Activated CD8-positive, alpha-beta T cell treated with anti-CD3 and anti-CD28 coated beads for 36 hours (primary cell): Measurements from ENCODE around the gene OLFML1. TPM values are rescaled to one million over a fixed set of nuclear protein-coding genes. Genes with fewer than 3 reads are reported as not detected.

Source experiments
- ATAC-seq: fragments of 200-7000 bp; cut with Tn5 transposase; one replicate; pipeline ENCODE4 v1.10.0; 2021; ENCODE audit warnings: mild to moderate bottlenecking, moderate library complexity
- CTCF ChIA-PET: fragments of 350-600 bp; sonication (Branson Sonifier 250); formaldehyde crosslinking; loops from one replicate; lab custom pipeline; 2021; ENCODE audit warnings: antibody characterized with exemption; lab: Charles Lee
- POLR2A ChIA-PET: fragments of 350-600 bp; sonication (Branson Sonifier 250); formaldehyde crosslinking; loops from one replicate; lab custom pipeline; 2021; ENCODE audit warnings: antibody characterized with exemption; lab: Charles Lee
- DNase-seq: peaks from one replicate; pipeline ENCODE4 v3.0.0-alpha.2; 2020
- H3K27ac Mint-ChIP-seq: one replicate; pipeline ENCODE4 v1.8.0; 2021; ENCODE audit warnings: mild to moderate bottlenecking, mixed read lengths
- H3K27me3 Mint-ChIP-seq: one replicate; pipeline ENCODE4 v1.8.0; 2021; ENCODE audit warnings: mixed read lengths
- H3K36me3 Mint-ChIP-seq: one replicate; pipeline ENCODE4 v1.8.0; 2021; ENCODE audit warnings: low read depth, mixed read lengths
- H3K4me1 Mint-ChIP-seq: one replicate; pipeline ENCODE4 v1.8.0; 2021; ENCODE audit warnings: low read depth, mixed read lengths
- H3K4me3 Mint-ChIP-seq: one replicate; pipeline ENCODE4 v1.8.0; 2021; ENCODE audit warnings: mild to moderate bottlenecking, moderate library complexity, mixed read lengths
- H3K9me3 Mint-ChIP-seq: one replicate; pipeline ENCODE4 v1.8.0; 2021; ENCODE audit warnings: mixed read lengths
- intact Hi-C: fragments of 100-400 bp; cut with micrococcal nuclease; formaldehyde crosslinking; loops from one replicate; pipeline ENCODE4 v1.10.0; 2022
- total RNA-seq, 2 experiments: library from RNA; stranded (reverse); gene quantifications; one replicate each; pipeline ENCODE4 v1.2.3, GENCODE V29; 2021
- TF ChIP-seq, protein P1 (sequence below): fragments of 200-600 bp; IDR thresholded peaks from one replicate; pipeline ENCODE4 v1.8.0; 2022; ENCODE audit warnings: antibody characterized with exemption, mild to moderate bottlenecking

OLFML1 gene
- total RNA-seq, 2 experiments from 2014 or later: not detected

DNA sequence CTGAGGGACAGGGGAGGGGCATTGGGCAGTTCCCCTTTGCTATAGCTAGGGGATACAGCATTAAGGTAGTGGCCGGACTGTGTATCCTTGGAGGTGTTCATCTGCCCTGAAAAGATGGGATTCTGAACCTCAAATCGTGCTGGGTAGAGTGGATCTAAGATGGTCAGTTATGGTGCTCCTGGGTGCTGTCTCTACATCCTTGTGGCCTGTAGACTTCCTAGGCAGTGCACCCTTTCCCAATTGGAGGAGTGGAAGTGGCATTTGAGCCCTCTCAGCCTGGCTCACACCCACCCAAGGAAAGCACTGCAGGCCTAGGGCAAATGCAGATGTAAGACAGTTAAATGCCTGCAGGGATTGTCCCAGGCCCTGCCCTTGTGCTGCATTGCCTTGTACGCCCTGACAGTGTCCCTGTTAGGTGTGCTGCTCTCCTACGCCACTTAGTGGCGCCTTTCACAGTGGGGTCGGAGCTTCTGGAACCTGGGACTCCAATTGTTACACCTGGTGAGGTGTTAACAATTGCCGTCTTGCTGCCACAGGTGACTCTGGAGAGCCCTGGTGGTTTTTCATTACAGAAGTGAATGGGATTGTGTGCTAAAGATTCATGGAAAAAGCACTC lies 63.5 kb downstream of the OLFML1 start:
- H3K9me3 Mint-ChIP-seq: no peaks in the 10 kb centered on the region
- intact Hi-C loops: no loop called here
- H3K27me3 Mint-ChIP-seq: no peaks in the 10 kb centered on the region
- TF ChIP-seq, protein P1, sequence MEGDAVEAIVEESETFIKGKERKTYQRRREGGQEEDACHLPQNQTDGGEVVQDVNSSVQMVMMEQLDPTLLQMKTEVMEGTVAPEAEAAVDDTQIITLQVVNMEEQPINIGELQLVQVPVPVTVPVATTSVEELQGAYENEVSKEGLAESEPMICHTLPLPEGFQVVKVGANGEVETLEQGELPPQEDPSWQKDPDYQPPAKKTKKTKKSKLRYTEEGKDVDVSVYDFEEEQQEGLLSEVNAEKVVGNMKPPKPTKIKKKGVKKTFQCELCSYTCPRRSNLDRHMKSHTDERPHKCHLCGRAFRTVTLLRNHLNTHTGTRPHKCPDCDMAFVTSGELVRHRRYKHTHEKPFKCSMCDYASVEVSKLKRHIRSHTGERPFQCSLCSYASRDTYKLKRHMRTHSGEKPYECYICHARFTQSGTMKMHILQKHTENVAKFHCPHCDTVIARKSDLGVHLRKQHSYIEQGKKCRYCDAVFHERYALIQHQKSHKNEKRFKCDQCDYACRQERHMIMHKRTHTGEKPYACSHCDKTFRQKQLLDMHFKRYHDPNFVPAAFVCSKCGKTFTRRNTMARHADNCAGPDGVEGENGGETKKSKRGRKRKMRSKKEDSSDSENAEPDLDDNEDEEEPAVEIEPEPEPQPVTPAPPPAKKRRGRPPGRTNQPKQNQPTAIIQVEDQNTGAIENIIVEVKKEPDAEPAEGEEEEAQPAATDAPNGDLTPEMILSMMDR: no peak
- H3K27ac Mint-ChIP-seq: no peak overlapping the region
- no peaks in the 10 kb centered on the region for H3K36me3 Mint-ChIP-seq
- peak; percentile 54 for DNase-seq
- no peaks in the 10 kb centered on the region for H3K4me1 Mint-ChIP-seq
- ChIA-PET CTCF (interaction anchor here (0.5 to 1.8 kb wide), 4 partner anchors 9 to 484 kb away, joined by 3 to 5 read pairs (median 4); no protein-coding TSS in a partner anchor), POLR2A (interaction anchor here (0.6 kb wide), 1 partner anchor 331 kb away, joined by 5 read pairs; no protein-coding TSS in a partner anchor)
- peak; percentile 85 for ATAC-seq
- no peak overlapping the region for H3K4me3 Mint-ChIP-seq

DNA sequence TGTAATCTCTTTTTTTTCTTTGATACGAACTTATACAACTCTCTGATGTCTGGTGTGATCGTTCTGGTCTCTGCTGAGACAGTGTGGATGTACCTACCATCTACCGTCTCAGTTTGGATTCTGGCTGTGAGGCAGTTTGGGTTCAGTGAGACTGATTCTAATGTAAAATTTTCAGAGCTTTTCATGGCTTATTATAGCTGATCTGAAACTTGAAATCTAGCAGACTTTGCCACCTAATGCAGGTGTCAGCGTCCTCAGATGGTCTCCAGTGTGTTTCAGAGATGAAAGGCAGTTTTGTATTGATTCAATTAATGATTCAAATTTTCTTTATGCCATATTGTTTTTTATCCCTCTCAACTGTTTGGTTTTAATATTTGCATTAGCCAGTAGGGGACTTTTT lies 64.4 kb downstream of the OLFML1 start:
- intact Hi-C loops: no loop called here
- CTCF ChIA-PET: interaction anchor here (0.6 to 1.6 kb wide), 5 partner anchors 10 to 38 kb away, joined by 3 to 10 read pairs (median 3); no protein-coding TSS in a partner anchor
- POLR2A ChIA-PET: no interaction called here

DNA sequence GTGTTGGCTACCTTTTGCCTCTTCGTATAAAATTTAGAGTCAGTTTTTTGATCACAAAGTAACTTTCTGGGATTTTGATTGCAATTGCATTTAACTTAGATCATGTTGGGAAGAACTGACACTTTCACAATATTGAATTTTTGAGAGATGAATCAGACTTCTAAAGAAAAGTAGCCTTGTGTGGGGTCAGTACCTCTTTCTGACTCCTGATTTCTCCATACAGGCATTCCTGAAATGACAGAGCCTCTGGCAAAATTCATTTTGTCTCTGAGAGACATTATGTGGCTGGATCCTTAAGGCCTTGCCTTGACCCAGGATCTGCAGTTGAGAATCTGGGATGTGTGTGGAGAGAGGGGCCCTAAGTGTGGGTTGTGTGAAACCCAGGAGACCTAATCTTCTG lies 66.3 kb downstream of the OLFML1 start:
- POLR2A ChIA-PET: no interaction called here
- H3K27me3 Mint-ChIP-seq: no peaks in the 10 kb centered on the region
- H3K36me3 Mint-ChIP-seq: no peaks in the 10 kb centered on the region
- no peak overlapping the region for H3K27ac Mint-ChIP-seq
- H3K9me3 Mint-ChIP-seq: no peaks in the 10 kb centered on the region
- H3K4me3 Mint-ChIP-seq: no peak overlapping the region
- ATAC-seq (no peak), DNase-seq (no peak)
- CTCF ChIA-PET: interaction anchor here (1.4 kb wide), 1 partner anchor 10 kb away, joined by 5 read pairs; no protein-coding TSS in a partner anchor
- TF ChIP-seq, protein P1: no peak
- intact Hi-C loops: no loop called here
- no peaks in the 10 kb centered on the region for H3K4me1 Mint-ChIP-seq

More for the DNA sequence above, 64.4 kb downstream of the OLFML1 start:
- ATAC-seq (no peak), DNase-seq (no peak)
- TF ChIP-seq, protein P1: no peak
- Mint-ChIP-seq H3K4me1 (no peaks in the 10 kb centered on the region), H3K9me3 (no peaks in the 10 kb centered on the region), H3K27me3 (no peaks in the 10 kb centered on the region), H3K27ac (no peak overlapping the region), H3K4me3 (no peak overlapping the region), H3K36me3 (no peaks in the 10 kb centered on the region)

DNA sequence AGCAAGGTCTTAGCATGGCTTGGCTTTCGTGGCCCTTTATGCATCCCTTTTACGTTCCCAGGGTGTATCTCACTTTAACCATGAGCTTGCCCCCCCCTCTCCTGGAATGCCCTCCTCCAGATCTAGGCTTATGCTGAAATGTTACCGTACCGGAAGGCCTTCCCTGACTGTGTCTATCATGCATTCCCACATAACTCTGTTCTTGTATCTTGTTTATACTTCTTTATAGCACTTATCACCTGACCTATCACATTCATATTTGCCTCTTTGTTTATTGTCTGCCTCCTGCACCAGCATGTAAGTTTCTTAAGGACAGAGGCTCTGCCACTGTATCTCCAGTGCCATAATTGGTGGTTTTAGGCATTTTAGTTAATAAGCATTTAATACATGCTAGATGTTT lies 67.4 kb downstream of the OLFML1 start:
- Mint-ChIP-seq H3K4me1 (no peaks in the 10 kb centered on the region), H3K27ac (no peak overlapping the region), H3K36me3 (no peaks in the 10 kb centered on the region), H3K9me3 (no peaks in the 10 kb centered on the region), H3K4me3 (no peak overlapping the region), H3K27me3 (no peaks in the 10 kb centered on the region)
- ChIA-PET POLR2A (no interaction called here), CTCF (interaction anchor here (1.1 kb wide), 1 partner anchor 18 kb away, joined by 3 read pairs; no protein-coding TSS in a partner anchor)
- intact Hi-C loops: no loop called here
- ATAC-seq: no peak
- DNase-seq: no peak
- TF ChIP-seq, protein P1: no peak

DNA sequence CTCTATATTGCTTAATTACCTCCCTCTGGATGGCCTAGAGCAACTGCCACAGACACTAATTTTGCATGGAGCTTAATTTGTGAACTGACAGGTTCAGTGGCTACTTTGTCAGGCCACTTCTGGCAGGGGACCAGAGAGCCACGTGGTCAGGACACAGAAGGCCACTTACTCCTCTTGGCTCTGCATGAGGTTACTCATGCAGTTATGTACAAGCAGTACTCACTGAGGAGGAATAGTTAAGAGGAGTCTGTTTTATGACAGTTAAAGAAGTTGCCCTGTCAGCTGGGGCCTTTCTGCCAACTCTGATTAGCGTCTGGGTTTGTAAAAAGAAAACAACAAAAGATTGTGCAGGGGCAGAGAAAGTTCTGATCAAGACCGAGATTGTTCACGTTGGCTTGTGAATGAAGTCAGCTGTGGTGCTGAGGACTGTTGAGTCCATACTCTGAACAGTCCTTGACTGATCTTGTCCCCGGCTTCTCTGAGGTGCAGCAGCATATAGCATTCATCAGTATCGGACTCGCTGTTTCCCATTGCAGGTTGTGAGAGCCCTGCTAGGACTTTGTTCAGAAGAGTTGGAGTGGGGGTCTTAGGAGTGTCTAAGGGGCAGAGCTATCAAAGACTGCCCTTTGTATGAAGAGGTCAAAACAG lies 69.9 kb downstream of the OLFML1 start:
- Mint-ChIP-seq H3K36me3 (no peaks in the 10 kb centered on the region), H3K4me1 (peaks cover 2% of the 10 kb centered on the region), H3K9me3 (no peaks in the 10 kb centered on the region), H3K27ac (no peak overlapping the region), H3K4me3 (no peak overlapping the region), H3K27me3 (no peaks in the 10 kb centered on the region)
- TF ChIP-seq, protein P1: no peak
- POLR2A ChIA-PET: no interaction called here
- CTCF ChIA-PET: no interaction called here
- no peak for ATAC-seq
- intact Hi-C loops: no loop called here
- no peak for DNase-seq
